Occipital lobe (tissue), 2 donors: Measurements from ENCODE around the gene PIK3C3. TPM values are rescaled to one million over a fixed set of nuclear protein-coding genes. Genes with fewer than 3 reads are reported as not detected.
"Not testable (repeated sequence)": the region's sequence is repeated elsewhere in the genome, so short reads cannot be mapped to it uniquely, and the experiment has no call there.

Source experiments
- DNase-seq: peaks from one replicate; lab custom pipeline; 2025; lab: John Stamatoyannopoulos, UW
- total RNA-seq: library from RNA; depleted of rRNA; stranded (reverse); fragments of >200 nt; gene quantifications from one replicate; pipeline ENCODE4 v1.2.3, GENCODE V29; 2014

PIK3C3 gene
- total RNA-seq, 1 donor from 2014 or later = 108 TPM

DNA sequence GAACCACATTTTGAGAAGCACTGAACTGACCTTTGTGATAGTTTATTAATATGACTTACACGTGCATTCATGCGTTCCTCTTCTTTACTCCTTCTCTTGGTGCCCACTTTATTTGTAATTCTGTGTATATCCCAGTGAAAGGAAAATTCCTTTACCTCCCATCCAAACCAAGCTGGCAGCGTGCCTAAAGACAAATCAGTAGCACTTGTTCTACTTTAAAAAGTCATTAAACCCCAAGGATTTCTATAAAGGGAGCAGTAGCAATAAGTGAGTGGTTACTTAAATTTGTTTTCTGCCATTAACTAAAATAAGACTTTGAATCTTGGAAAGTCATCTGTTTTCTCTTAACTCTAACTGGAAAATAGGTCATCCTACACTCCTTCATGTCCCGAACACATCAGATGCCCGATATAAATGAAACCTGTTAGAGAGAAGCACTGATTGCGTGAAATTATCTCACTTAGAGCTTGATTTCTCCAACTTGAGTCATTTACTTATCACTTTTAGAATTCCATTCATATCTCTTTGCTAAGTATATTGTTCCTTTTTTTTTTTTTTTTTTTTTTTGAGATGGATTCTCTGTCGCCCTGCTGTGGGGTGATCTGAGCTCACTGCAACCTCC, 10.7 kb downstream of the PIK3C3 start:
- DNase-seq = no peak

DNA sequence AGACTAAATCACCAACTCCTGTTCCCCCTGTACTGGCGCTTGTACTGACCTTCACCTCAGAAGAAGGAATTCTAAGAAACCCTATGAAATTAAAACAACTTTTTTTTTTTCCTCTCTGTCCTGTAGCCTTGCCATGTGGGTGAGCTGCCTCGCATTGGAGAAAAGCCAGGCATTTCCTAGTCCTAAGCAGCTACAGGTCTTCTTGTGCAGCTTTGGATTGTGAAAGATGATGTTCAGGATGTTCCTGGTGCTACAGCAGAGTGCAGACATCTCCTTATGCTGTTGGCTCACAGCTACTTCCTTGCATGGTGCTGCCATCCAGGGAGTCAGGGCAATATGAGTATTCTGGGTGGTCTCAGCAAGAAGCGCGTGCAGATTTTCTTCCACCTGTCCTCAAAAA, 11.9 kb downstream of the PIK3C3 start:
- no peak for DNase-seq

DNA sequence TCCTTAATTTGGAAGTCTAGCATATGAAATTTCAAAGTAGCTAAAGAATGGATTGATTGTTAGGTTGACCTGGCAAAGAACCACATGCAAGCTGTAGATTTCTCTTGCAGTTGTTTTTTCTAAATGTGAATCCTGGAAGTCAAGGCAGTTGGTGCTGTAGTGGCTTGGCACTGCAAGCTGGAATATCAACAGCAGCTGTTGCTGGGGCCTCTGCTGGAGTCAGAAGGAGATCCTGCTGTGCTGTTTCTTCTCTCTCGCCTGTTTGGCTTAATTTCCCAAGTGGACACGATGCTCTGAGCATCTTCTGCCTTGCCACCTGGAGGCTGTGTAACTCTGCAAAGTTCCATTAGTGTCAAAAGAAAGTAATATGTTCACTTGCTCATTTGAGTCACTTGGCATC, 12.6 kb downstream of the PIK3C3 start:
- no peak for DNase-seq

DNA sequence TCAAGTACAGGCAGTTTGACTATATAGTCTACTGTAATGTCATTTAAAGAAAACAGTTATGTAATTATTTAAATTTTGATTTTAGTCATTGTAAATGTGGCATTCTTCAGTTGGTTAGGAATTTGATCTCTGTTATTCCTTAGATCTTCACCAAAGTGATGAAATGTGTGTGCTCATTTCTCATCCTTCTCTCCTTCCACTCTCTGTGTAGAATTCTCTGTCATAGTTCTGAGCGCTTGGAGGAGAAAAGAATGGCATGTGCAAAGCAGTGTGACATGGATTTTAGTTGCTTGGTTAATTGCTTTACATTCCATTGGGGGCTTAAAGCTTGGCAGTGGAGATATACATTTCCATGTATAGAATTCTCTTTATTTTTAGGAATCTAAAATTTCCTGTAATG, 14.8 kb downstream of the PIK3C3 start:
- no peak for DNase-seq

DNA sequence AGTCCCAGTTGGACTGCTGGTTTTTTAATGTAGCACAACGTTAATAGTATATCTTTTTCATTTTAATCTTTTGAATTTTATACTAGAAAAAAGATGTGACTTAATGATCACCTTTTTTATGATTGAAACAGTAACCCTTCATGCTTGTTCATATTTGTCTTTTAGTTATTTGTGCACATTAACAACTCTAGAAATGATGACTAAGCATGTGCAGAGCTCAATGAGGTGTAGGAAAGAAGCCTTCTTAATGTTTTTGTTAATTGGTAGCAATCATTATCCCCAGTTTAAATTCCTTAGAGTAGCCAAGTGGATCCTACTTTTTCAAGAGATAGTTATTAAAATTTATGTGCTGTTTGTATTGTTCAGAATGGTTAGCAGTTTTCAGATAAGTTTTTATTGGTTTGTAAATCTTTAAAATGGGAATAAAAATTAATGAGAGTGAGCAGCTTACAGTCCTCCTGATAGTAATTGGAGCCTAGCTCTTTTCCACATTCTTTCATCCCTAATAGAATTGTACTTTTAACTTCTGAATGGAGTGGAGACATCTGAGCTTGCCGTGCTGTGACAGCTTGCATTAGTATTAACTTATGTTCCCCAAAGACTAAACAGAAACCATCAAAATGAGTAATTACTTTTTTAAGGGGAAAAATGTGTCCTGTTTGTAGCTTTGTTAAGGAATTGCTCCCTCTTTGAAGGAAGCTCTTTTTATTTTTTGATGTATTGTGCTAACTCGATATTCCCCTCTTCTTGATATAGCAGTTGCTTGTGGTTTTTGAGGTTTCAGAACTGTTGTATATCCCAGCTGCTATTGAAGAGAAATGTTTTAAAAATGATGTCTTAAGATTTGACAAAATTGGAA, 17.3 kb downstream of the PIK3C3 start:
- no peak for DNase-seq

DNA sequence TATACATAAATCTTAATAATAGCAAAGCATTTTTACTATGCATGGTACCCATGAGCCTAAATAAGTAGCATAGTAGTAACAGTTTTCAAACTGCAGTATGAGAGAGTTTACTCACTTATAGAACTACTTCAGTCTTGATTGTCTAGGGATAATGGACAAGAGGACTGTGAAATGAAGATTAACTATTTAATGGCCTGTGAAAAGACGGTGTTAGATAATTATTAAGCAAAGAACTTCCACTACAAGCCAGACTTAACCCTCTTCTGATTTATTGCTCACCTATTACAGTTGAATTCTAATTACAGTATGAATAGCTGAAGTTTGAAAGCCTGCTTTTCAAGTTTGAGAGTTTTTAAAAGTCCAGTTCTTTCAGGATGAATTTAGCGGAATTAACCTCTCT, 18.9 kb downstream of the PIK3C3 start:
- DNase-seq = no peak

DNA sequence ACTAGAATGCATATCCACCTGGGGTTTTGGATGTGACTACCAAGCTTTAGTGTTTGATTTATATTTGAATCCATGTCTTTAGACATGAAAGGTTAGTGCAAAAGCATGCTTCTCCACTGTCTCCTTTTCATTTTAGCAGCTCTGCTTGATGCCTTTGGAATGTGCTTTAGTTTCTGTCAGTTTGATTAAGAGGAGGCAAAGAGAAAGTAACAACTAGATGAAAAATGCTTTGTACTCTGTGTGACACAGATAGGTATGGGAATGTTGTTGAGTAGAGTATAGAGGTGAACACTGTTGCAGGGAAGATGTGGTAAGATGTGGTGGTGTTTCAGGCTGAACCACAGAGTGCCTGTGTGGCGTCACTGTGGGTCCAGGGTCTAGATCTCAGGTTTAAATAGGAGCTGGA, 19.8 kb downstream of the PIK3C3 start:
- DNase-seq = no peak

DNA sequence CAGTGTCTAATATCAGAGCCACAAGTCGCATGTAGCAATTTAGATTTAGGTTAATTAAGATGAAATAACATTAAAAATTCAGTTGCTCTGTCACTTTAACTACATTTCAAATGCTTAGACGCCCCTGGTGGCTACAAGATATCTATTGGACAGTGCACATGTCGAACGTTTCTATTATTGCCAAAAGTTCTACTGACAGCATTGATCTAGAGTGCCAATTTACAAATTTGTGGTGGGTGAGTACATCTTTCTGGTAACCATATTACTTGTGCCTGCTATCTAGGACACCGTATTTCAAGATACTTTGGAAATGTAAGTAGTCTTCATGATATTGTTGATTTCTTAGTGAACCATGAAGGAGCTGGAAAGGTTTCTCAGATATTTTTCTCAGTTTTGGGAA, 20.2 kb downstream of the PIK3C3 start:
- no peak for DNase-seq

DNA sequence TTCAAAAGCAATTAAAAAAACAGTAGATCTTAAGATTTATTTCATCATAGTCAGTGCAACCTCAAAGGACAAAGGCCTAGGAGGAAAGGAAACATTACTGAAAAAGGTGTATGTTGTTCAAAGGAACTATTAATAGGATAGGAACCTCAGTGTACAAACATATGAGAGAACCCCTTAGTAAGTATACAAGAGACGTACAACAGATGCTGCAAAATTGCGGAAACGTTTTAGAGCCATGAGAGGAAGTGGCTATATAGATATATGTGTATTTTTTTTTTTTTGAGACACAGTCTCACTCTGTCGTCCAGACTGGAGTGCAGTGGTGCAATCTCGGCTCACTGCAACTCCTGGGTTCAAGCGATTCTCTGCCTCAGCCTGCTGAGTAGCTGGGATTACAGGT, 22.2 kb downstream of the PIK3C3 start:
- no peak for DNase-seq

DNA sequence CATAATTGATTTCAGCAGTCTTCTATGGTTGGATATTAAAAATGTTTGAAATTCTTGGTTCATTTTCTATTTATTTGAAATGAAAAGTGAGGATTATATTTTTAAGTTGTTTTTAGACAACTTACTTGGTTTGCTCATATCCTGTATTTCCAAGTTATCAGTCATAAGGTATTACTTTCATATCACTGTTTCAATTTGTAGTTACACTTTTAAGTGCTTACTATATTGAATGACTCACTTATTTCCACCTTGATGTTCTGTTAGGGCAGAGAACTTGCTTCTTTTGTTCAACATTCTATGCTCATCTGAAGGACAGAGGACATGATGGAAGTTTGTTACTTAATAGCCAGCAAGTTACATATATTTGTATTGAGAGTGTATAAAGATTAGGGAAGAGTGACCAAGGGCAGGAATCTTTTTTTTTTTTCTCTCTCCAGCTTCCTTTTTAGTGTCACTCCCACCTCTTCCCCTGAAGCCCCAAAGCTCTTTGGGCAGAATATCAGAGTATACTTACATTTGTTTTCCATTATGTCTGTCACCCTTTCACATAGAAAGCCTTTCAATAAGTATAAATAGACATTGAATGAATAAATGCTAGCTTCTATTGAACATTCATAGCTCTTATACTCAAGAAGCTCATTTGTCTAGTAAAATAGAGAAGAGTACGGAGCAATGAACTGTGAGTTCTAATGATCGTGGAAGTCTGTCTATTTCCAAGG, 28.1 kb downstream of the PIK3C3 start:
- no peak for DNase-seq

DNA sequence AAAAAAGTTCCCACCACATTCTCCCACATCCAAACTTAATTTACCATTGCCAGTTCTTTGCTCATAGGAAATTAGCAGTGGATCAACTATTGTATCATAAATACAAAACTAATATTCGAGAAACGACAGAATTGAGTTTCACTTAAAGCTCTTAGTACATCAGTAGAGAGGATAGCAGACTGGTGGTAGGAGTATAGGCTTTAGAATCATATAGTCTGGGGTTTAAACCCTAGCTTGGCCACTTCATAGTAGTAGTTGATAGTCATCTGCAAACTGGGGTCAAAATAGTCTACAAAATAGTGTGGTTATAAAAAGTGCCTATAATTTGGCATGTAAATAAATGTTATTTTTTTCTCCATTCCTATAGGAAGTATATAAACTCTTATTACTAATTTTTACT, 30.9 kb downstream of the PIK3C3 start:
- DNase-seq = no peak

DNA sequence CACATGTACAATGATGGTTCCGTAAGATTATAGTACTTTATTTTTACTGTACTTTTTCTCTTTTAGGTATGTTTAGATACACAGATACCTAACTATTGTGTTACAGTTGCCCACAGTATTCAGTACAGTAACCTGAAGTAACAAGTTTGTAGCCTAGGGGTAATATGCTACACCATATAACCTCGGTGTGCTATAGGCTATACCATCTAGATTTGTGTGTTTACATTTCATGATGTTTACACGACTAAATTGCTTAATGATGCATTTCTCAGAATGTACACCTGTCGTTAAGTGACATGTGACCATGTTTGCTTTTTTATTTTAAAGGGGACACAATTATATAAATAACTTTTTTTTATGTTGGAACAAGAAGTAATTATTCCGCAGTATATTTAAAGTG, 34.5 kb downstream of the PIK3C3 start:
- no peak for DNase-seq

DNA sequence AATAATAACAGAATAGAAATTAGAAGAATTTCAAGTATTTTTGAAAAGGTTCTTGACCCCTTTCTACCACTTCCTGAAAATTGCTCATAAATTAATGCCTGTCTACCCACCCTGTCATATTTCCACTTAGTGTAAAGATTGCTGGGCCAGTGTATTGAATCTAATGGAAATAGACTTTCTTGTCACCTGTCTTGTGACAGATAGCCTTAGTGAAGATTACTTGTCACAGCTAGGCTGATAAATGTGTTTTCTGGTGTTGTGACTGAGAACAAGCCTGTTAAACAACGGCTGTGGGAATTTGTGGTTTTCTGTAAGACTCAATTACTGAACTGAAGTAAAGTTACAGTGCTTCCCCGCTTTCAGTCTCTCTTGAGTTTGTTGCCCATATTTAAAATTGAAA, 37.0 kb downstream of the PIK3C3 start:
- DNase-seq = no peak

DNA sequence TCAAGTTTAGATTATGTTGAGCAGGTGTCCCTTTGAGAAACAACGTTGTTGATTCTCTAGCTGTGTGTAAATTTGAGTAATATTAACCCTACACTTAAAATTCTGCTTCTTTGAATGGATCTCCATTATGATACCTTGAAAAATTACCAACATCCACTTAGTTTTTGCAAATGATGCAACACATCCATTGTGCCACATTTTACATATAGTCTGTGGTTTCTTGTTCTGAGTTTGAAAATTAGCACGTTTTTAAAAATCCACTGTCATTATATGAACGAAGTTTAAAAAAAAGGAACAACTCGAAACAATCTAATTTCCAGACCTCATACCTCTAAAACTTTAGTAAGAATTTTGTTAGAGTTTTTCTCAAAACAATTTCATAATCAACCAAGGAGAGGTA, 37.7 kb downstream of the PIK3C3 start:
- no peak for DNase-seq

DNA sequence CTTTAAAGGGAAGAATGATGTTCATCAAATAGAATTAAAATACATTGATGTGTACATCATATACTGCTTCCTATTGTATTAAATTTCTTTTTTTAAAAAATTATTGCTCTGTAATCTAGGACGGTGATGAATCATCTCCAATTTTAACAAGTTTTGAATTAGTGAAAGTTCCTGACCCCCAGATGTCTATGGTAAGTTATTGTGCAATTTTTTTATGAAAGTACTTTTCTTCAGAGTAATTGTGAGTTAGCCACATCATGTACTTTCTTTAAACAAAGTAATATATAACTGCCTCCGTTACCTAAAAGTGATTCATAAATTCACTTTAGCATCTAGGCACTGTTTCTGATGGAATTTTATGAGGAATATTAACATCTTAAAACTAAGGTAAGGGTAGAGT, 38.1 kb downstream of the PIK3C3 start:
- no peak for DNase-seq

DNA sequence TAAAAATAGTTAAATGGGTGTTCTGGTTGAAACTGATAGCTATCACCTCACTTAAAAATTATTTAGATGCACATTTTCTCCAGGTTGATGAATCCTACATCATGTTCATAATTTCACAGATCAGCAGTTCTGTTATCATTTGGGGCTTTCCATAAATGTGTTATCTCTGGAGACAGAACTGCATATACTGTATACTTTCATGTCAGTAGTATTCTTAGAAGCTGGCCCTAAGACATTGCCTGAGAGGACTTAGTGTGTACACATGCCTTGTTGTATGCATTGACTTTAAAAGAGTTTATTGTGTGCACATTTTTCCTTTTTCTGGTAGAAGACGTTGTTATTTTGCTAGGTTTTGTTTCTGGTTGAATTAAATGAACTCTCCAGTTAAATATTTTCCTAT, 41.0 kb downstream of the PIK3C3 start:
- no peak for DNase-seq

DNA sequence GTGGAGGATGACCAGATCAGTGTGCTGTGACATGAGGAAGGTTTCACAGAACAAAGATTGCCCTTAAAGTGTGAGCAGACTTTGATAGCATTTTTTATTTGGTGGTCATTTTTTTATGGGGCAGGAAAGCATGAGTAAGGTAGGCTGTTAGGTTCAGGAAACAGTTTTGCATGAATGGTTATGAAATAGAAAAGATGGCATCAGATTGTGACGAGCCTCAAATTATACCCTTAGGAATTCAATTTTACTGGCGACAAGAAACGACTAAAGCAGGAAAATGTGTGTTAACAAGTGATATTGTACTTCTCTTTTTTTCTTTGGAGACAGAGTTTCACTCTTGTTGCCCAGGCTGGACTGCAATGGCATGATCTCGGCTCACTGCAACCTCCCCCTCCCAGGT, 44.7 kb downstream of the PIK3C3 start:
- DNase-seq = no peak

DNA sequence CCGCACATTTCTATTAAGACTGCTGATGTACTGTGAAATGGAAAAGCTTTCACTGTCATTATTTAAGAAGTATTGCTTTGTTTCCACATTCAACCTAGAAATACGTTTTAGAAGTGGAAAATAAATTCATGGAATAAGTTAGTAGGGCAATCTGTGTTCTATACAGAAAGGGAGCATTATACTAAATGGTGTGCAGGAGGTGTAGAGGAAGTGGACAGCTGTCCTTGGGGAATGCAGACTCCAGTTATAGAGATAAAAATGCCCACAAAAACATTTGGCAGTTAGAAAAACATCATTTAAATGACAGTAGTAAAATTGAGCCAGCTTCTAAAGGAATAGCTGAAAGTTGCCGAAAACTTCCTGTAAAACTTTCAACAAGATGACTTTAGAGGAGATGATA, 46.8 kb downstream of the PIK3C3 start:
- DNase-seq = no peak

DNA sequence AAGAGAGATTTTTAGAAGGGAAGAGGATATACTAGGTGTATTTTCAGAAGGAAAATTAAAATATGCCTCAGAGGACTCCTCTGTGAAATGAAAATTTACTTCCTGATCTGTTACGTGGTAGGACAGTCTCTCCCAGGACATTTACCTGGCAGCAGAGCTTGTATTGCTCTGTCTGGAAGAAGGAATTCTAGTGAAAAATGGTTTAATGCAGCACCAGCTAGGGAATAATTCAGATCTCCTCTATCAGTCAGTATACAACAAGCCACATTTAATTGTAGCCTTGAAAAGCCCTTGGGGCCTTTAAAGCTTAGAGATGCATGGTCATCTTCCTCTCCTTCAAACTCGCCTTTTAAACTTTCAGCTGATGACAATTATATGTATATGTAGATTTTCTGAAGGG, 49.6 kb downstream of the PIK3C3 start:
- DNase-seq = no peak

DNA sequence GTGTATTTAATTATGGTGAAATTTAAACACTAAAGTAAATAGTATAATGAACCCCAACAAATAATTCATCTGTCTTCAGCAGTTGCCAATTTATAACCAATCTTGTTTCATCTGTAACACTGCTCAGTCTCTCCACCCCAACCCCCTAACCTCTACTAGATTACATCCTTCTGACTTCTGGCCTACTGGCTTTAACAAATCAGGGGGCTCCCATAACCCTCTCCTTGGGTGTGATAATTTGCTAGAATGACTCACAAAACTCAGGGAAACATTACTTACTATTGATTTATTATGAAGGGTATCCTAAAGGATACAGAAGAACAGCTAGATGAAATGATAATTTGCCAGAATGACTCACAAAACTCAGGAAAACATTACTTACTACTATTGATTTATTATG, 50.7 kb downstream of the PIK3C3 start:
- DNase-seq = no peak

DNA sequence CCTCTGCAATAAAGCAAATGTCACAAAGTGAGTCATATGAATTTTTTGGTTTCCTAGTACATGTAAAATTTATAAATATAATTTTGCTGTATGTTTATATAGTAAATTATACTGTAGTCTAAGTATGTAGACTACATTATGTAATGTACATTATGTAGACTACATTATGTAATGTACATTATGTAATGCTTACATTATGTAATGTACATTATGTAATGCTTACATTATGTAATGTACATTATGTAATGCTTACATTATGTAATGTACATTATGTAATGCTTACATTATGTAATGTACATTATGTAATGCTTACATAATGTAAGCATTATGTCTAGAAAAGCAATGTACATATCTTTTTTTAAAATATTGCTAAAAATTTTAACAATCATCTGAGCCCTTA, 54.4 kb downstream of the PIK3C3 start:
- DNase-seq = not testable (repeated sequence)

DNA sequence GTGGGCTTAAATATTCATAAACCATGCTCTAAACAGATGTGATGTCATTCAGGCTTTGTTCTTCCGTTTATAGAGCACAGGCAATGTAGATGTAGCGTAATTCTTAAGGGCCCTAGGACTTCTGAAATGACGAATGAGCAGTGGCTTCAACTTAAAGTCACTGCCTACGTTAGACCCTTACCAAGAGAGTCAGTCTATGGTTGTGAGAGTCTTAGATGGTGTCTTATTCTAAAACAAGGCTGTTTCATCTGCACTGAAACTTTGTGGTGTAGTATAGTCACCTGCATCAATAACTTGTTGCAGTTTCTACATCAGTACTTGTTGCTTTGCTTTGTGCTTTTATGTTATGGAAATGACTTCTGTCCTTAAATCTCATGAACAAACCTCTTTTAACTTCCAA, 56.0 kb downstream of the PIK3C3 start:
- no peak for DNase-seq

DNA sequence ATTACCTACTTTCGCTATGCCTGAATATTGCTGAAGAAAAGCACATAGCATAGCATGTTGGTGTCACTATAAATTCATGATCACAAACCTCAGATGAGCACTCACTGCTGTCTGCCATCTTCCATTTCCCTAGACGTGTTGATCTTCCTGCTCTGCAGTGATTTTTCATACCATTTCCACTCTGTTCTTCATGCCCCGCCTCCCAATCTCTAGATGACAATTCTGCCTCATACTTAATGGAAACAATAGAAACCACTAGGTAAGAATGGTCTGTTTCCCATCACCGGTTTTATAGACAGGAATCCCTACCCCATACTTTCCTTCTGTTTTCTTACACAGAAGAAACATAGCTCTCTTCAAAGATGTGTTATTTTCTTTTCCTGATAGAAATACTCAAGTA, 63.8 kb downstream of the PIK3C3 start:
- no peak for DNase-seq
